Raji (cell line): ENCODE data around the gene OTUD3.

ENCODE experiments used
- POLR2A ChIP-seq: IDR thresholded peaks from 2 replicates; pipeline ENCODE4 v1.6.1; 2011; ENCODE audit warnings: low read depth, low read length, control low read depth; ENCODE audit not compliant: insufficient read depth

Gene OTUD3

GRCh38 chr1:19882111-19883071 is at the start of gene OTUD3:
TSS of gene OTUD3 (plus strand) at chr1:19882395. CDS start at chr1:19882514, 119 bp downstream.
- peak; percentile 96 for TF ChIP-seq POLR2A

- no peak for TF ChIP-seq POLR2A
These were observed 46.6 kb upstream of the OTUD3 start for GRCh38 chr1:19835578-19835977.

GRCh38 chr1:19837866-19838265 is 44.3 kb upstream of the OTUD3 start:
- no peak for TF ChIP-seq POLR2A

DNA sequence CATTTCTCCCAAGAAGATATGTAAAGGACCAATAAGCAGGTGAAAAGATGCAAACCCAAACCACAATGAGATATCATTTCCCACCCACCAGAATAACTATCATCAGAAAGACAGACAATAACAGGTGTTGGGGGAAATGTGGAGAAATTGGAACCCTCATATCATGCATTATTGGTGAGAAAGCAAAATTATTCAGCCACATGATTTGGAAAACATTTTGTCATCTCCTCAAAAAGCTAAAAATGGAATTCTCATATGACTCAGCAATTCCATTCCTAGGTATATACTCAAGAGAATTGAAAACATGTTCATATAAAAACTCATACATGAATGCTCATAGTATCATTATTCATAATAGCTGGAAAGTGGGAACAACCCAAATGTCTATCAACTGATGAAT is 42.0 kb upstream of the OTUD3 start:
- TF ChIP-seq POLR2A, result no peak

DNA sequence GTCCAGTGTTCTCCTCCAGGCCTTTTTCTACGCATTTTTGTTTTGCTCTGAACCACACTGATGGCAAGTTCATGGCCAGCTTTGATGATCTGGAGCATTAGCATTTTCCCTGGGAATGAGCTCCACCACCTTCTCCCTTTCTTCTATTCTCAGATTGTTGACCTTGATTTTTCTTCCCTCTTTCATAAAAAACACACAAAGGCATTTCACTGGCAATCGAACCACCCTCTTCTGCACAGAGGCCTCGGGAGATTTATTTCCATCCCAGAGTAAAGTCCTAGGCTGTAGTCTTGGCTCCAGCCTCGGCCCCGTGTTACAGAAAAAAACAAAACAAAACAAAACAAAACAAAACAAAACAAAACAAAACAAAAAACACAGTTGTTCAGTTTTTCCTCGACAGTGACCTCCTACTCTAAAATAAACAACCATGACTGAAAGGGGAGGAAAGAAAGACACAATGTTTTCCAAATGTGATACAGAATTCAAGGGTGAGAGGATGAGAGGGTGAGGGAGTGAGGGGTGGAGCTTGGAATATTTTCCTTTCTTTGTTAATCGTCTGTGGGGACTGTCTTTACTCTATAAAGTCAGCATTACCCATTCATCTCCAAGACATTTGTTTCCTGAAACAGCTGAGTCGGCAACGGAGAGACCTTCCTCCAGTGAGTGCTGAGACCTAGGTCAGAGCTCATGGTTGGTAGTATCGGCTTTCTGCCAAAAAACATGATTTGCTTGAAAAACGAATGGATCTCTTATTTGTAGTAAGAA is 37.3 kb upstream of the OTUD3 start:
- TF ChIP-seq POLR2A, result no peak

GRCh38 chr1:19845555-19845954 is 36.6 kb upstream of the OTUD3 start:
- no peak for TF ChIP-seq POLR2A

DNA sequence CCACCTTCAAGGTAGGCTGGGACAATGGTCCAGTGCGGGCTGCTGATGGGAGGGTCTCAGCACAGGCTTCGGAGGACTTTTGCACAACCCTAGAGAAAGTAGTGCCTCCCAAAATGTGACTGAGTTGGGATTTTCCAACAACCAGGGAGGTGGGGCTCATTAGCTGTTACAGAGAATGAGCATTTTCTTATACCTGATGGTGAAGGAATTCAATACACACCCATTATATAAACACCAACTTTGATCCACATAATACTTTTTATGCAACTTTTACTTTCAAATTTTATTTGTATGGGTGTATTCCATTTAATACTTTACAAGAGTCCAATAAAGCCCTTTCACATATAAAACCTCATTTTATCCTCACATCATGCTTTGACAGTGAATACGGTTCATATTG is 35.9 kb upstream of the OTUD3 start:
- no peak for TF ChIP-seq POLR2A

GRCh38 chr1:19850214-19850613 is 32.0 kb upstream of the OTUD3 start:
- TF ChIP-seq POLR2A, result no peak

DNA sequence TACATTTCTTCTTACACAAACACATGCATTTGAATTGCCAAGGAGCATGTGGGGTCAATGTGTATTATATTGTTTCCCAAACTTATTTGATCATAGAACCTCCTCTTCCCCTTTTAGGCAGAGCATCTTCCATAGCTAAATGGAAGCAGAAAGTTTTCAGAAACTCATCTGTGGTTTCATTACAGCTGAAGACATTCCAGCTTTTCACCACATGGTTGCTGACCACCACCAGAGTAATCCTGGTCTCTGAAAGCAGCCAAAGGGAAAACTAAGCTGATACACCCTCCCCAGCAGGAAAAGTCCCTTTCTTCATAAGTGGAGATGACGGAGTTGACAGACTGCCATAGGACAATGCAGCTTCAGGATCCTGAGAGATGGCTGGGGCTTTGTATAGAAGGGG is 30.2 kb upstream of the OTUD3 start:
- no peak for TF ChIP-seq POLR2A

DNA sequence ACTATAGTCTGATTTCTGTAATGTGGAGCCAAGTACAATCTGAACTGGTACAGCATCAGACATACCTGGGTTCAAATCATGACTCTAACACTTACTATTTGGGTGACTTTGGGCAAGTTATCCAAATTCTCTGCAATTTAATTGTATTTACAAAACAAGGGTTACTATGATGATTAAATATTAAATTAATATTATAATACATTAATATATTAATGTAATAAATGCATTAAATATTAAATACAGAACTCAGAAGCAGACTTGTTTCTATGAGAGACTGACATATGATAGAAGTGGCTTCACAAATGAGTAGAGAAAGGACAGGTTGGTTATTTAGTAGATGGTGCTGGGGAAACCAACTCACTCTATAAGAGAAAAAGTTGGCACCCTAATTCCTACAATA is 27.3 kb upstream of the OTUD3 start:
- TF ChIP-seq POLR2A, result no peak

DNA sequence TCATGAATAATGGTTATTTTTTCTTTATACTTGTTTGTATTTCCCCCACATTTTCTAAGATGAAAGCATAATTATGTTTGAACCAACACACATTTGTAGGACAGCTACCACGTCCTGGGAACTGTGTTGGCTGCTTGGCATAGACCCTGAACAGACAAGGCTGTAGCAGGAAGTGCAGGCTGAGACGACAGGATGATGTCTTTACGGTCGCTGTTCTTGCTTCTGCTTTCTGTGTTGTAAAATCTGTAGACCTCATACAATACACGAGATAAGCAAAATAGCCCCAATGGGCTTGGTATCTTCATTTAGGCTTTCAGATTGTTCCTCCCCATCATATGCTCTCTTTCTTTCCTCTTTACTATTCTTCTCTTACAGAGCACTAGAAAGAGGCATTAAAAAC is 23.3 kb upstream of the OTUD3 start:
- no peak for TF ChIP-seq POLR2A

GRCh38 chr1:19859876-19860275 is 22.3 kb upstream of the OTUD3 start:
- TF ChIP-seq POLR2A, result no peak

DNA sequence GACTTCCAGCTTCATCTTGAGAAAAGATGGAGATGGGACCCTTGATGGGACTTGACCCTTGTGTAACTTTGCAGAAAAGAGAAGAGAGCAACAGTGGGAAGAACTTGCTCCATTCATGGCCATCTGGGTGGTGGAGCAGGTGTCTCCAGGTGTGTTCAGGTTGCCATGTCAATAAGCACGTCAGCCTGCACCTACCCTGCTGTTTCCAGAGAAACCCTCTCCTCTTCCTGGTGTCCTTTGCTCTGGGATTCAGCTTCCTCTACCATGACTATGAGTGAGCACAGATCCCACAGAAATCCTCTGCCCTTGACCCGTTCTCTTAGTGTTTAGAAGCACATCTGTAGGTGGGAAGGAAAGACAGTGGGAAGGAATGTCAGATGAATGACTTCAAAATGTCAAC is 21.8 kb upstream of the OTUD3 start:
- TF ChIP-seq POLR2A, result no peak

DNA sequence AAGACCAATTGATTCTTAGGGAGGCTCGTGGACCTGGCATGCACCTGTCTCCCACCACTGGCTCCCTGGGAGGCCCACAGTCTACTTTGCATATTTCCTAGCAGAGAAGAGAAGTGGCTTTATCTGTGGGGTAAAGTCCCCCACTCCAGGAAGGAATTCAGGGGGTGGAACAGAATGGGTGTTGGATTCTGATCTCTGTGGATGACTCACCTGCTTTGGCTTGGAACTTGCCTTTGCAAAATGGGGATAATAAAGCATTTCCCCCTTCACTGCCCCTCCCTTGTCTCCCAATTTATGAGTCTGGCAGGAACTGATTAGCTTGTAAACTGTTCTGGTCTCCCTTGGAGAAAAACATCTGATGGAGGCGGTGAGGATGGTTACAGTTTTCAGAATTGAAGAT is 21.2 kb upstream of the OTUD3 start:
- TF ChIP-seq POLR2A, result no peak

DNA sequence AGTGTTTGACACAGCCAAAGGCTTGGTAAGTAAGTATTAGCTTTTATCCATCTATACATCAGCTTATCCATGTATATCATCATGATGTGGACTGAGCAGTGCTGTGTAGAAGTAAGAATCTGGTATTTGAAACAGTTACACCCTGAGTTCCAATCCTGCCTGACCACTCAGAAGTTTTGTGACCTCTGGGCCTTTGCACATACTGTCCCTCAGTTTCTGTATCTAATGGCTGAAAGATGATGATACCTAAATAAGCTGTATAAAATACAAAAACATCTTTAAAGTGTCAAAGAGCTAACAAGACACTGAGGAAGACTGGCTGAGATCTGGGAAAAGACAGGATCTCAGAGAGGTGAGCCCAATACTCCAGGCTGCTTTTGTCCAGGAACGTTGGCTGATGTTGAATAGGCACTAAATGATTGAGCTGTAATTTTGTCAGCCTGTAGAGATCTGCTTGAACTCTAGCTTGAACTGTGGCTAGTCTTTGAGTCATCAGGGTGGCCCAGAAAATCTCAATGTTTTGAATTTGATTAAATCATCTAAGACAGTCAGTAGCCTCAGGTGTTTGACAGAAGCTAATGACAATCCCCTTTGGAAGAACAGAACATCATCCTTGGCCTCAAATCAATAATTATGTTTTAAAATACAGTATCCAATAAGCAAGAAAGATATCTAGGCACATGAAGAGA is 20.2 kb upstream of the OTUD3 start:
- no peak for TF ChIP-seq POLR2A
